ENCODE results near the gene RETNLB.

The RETNLB gene, protein sequence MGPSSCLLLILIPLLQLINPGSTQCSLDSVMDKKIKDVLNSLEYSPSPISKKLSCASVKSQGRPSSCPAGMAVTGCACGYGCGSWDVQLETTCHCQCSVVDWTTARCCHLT

DNA sequence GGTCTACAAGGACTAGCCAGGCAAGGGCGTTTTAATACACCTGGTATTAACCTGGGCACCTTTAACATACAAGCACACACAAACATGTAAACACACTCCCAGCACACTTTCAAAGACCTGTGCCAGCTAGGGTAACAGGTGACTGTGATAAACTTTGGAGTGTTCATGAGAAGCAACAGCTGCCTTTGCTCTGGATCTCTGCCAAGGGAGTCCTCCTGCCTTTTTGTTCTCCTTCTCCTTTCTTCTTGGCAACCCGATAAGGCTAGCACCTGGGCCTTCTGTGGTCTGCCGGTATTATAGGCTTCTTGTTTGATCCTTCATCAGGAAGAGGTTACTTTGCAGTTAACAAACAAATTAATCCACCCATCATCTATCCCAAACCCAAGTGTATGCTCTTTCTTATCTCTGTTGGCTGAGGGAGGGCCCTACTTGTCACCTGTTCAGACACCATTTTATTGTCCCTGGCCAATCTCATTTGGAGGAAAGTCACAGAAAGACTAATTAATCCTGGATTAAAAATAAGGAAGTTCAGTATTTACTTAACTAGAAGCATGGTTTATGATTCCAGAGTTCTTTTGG is at the start of gene RETNLB:
Gene RETNLB, minus strand, starts transcription at position 7 of the 579 bp plus-strand sequence. CDS start 225 bp downstream, outside the sequence.
- TF ChIP-seq NFRKB (IDR thresholded peaks at IDR 0.05): no peak
- TF ChIP-seq, protein P1, sequence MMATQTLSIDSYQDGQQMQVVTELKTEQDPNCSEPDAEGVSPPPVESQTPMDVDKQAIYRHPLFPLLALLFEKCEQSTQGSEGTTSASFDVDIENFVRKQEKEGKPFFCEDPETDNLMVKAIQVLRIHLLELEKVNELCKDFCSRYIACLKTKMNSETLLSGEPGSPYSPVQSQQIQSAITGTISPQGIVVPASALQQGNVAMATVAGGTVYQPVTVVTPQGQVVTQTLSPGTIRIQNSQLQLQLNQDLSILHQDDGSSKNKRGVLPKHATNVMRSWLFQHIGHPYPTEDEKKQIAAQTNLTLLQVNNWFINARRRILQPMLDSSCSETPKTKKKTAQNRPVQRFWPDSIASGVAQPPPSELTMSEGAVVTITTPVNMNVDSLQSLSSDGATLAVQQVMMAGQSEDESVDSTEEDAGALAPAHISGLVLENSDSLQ (IDR thresholded peaks at IDR 0.05): no peak
- ChIA-PET POLR2A (no interaction called here), CTCF (no interaction called here)
- DNase-seq (ENCODE audit: extremely low spot score): no peak

DNA sequence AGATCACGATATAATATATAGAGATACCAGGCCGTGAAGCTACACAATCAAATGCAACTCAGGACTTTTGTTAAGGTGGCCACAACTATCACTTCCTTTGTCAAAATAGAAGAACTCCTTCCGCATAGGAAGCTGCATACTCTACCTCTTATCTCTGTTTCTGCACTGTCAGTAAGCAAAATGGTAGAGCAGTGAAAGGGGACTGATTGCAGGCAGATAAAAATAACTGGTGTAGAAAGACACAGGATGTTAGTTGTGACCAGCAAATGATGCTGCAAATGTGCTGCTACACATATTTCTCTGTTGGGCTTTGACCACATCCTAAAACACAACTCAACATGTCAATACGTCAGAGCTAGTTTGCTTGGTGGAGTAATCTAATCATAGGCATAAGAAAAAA is 49.1 kb upstream of the RETNLB start:
- ChIA-PET POLR2A (no interaction called here), CTCF (no interaction called here)
- no peak for DNase-seq (ENCODE audit: extremely low spot score)
- TF ChIP-seq BHLHE40 (IDR thresholded peaks at IDR 0.05; ENCODE audit: borderline replicate concordance) (no peak), ZNF384 (IDR thresholded peaks at IDR 0.05) (no peak), FOXM1 (IDR thresholded peaks at IDR 0.05; ENCODE audit: borderline replicate concordance) (no peak), L3MBTL2 (conservative IDR thresholded peaks at IDR 0.05) (no peak)
- TF ChIP-seq, protein P1 (IDR thresholded peaks at IDR 0.05): no peak

DNA sequence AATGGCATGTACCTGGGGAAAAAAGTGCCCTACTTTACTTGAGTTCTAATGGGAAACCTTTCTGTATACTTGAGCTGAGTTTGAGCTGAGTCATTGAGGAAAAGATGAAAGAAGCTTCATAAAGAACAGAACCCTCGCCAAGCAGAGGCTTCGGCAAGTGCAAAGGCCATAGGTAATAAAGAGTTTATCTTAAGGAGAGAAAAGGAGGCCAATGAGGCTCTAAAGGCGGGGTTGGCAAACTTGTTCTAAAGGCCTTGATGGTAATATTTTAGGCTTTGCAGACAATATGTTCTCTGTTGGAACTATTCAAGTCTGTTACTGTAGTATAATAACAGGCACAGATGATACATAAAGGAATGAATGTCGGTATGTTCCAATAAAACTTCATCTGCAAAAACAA is 47.8 kb upstream of the RETNLB start:
- DNase-seq (ENCODE audit: extremely low spot score): no peak
- CTCF ChIA-PET: no interaction called here
- POLR2A ChIA-PET: no interaction called here
- TF ChIP-seq HDGF (IDR thresholded peaks at IDR 0.05; ENCODE audit: borderline replicate concordance) (no peak), SP1 (IDR thresholded peaks at IDR 0.05) (no peak), ELF4 (IDR thresholded peaks at IDR 0.05) (no peak), L3MBTL2 (conservative IDR thresholded peaks at IDR 0.05) (no peak), BHLHE40 (IDR thresholded peaks at IDR 0.05; ENCODE audit: borderline replicate concordance) (no peak), CTBP1 (IDR thresholded peaks at IDR 0.05; ENCODE audit: borderline replicate concordance) (no peak), TARDBP (IDR thresholded peaks at IDR 0.05) (no peak), FOXK2 (IDR thresholded peaks at IDR 0.05) (no peak), FOXM1 (IDR thresholded peaks at IDR 0.05; ENCODE audit: borderline replicate concordance) (no peak), LEF1 (IDR thresholded peaks at IDR 0.05; ENCODE audit: borderline replicate concordance) (no peak), ARNT (IDR thresholded peaks at IDR 0.05) (no peak), NFRKB (IDR thresholded peaks at IDR 0.05) (no peak), FOXA1 (IDR thresholded peaks at IDR 0.05) (no peak), SUZ12 (IDR thresholded peaks at IDR 0.05) (no peak), ZNF384 (IDR thresholded peaks at IDR 0.05) (no peak)
- TF ChIP-seq, protein P1 (IDR thresholded peaks at IDR 0.05): no peak

DNA sequence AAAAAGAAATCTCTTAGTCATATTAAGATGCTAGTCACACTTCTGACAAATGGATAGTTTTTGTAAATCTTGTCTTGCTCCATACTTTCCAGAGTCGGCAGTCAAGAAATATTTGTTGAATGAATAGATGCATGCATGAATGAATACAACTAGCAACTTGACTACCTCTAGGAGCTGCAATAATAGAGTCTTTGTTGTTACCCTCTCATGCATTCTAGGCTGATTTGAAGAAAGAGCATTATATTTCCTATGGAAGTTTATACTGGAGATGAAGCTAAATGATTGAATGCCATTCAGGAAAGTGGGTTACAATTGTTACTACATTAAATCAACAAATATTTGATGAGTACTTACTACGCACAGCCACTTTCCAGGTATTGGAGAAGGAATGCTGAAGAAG is 47.2 kb upstream of the RETNLB start:
- CTCF ChIA-PET: no interaction called here
- TF ChIP-seq HDGF (IDR thresholded peaks at IDR 0.05; ENCODE audit: borderline replicate concordance): no peak
- TF ChIP-seq LEF1 (IDR thresholded peaks at IDR 0.05; ENCODE audit: borderline replicate concordance): no peak
- TF ChIP-seq FOXK2 (IDR thresholded peaks at IDR 0.05): no peak
- TF ChIP-seq NFRKB (IDR thresholded peaks at IDR 0.05): no peak
- no peak for TF ChIP-seq SP1 (IDR thresholded peaks at IDR 0.05)
- DNase-seq (ENCODE audit: extremely low spot score): no peak
- POLR2A ChIA-PET: no interaction called here

DNA sequence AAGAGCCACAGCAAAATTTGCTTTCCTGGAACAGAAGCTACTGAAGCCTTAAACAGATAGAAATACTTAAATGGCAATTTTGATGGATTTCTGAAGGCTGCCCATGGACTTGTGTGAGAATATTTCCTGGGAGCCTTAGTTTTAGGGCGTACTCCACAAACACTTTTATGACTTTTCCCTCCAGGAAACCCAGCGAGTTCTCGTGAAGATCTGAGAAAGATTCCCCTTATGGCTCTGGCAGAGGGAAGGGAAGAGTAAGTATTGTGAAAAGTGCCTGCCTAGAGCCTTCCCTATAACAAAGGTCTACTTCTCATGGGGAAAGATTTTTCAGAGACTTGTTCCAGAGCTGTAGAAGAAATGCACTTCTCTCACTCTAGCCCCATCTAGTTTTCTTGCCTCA is 34.3 kb upstream of the RETNLB start:
- ChIA-PET POLR2A (no interaction called here), CTCF (no interaction called here)
- TF ChIP-seq CTBP1 (IDR thresholded peaks at IDR 0.05; ENCODE audit: borderline replicate concordance): no peak
- TF ChIP-seq NFRKB (IDR thresholded peaks at IDR 0.05): no peak
- no peak for TF ChIP-seq FOXA1 (IDR thresholded peaks at IDR 0.05)
- no peak for TF ChIP-seq ZNF384 (IDR thresholded peaks at IDR 0.05)
- TF ChIP-seq LEF1 (IDR thresholded peaks at IDR 0.05; ENCODE audit: borderline replicate concordance): no peak
- no peak for TF ChIP-seq L3MBTL2 (conservative IDR thresholded peaks at IDR 0.05)
- no peak for TF ChIP-seq ELF4 (IDR thresholded peaks at IDR 0.05)
- no peak for TF ChIP-seq ARNT (IDR thresholded peaks at IDR 0.05)
- TF ChIP-seq, protein P1 (IDR thresholded peaks at IDR 0.05): no peak
- TF ChIP-seq FOXK2 (IDR thresholded peaks at IDR 0.05): no peak
- TF ChIP-seq SP1 (IDR thresholded peaks at IDR 0.05): no peak
- no peak for TF ChIP-seq SUZ12 (IDR thresholded peaks at IDR 0.05)
- TF ChIP-seq BHLHE40 (IDR thresholded peaks at IDR 0.05; ENCODE audit: borderline replicate concordance): no peak
- TF ChIP-seq TARDBP (IDR thresholded peaks at IDR 0.05): no peak
- TF ChIP-seq HDGF (IDR thresholded peaks at IDR 0.05; ENCODE audit: borderline replicate concordance): no peak
- no peak for TF ChIP-seq FOXM1 (IDR thresholded peaks at IDR 0.05; ENCODE audit: borderline replicate concordance)
- no peak for DNase-seq (ENCODE audit: extremely low spot score)

DNA sequence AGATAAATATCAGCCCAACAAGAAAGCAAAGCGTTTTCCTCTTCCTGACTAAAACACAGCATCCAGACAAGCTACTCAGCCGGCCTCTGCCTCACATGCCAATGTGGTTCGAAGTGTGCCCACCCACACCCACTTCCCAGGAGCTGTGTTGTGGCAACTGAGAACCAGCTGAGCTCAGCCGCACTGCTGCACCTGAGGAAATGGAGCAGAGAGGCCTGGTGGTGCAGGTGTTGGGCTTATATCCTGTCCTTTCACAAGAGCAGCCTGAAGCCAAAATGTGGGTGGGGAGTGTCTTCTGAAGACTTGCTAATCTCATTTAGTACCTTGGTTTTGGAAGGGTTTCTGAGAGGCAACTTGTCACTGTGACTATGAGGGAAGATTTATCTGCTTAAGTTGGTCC is 23.0 kb upstream of the RETNLB start:
- no peak for DNase-seq (ENCODE audit: extremely low spot score)
- CTCF ChIA-PET: no interaction called here
- TF ChIP-seq NFRKB (IDR thresholded peaks at IDR 0.05) (no peak), SP1 (IDR thresholded peaks at IDR 0.05) (no peak), ZNF384 (IDR thresholded peaks at IDR 0.05) (no peak), ARNT (IDR thresholded peaks at IDR 0.05) (no peak), TARDBP (IDR thresholded peaks at IDR 0.05) (no peak), ELF4 (IDR thresholded peaks at IDR 0.05) (no peak), CTBP1 (IDR thresholded peaks at IDR 0.05; ENCODE audit: borderline replicate concordance) (no peak), FOXA1 (IDR thresholded peaks at IDR 0.05) (no peak), L3MBTL2 (conservative IDR thresholded peaks at IDR 0.05) (no peak), FOXM1 (IDR thresholded peaks at IDR 0.05; ENCODE audit: borderline replicate concordance) (no peak), HDGF (IDR thresholded peaks at IDR 0.05; ENCODE audit: borderline replicate concordance) (no peak), FOXK2 (IDR thresholded peaks at IDR 0.05) (no peak), BHLHE40 (IDR thresholded peaks at IDR 0.05; ENCODE audit: borderline replicate concordance) (no peak), SUZ12 (IDR thresholded peaks at IDR 0.05) (no peak), LEF1 (IDR thresholded peaks at IDR 0.05; ENCODE audit: borderline replicate concordance) (no peak)
- TF ChIP-seq, protein P1 (IDR thresholded peaks at IDR 0.05): no peak
- POLR2A ChIA-PET: no interaction called here
